HepG2 (cell line): ENCODE data around the gene TMEM198. TPM values are rescaled to one million over a fixed set of nuclear protein-coding genes. Genes with fewer than 3 reads are reported as not detected.
A peak's percentile ranks its signal among the peaks of the same experiment; 100 is the strongest.

Experiments used
- ARNTL ChIP-seq: sonication (generic); formaldehyde crosslinking; IDR thresholded peaks from 2 replicates; pipeline ENCODE4 v1.4.0; 2020; ENCODE audit warnings: mild to moderate bottlenecking, missing genetic modification reagents
- ATAD3A ChIP-seq: sonication (generic); formaldehyde crosslinking; IDR thresholded peaks from 2 replicates; pipeline ENCODE4 v1.4.0; 2020; ENCODE audit warnings: missing genetic modification reagents
- CC2D1A ChIP-seq: sonication (generic); formaldehyde crosslinking; IDR thresholded peaks from 2 replicates; pipeline ENCODE4 v1.8.1; 2023; ENCODE audit warnings: mild to moderate bottlenecking, missing genetic modification reagents
- DMAP1 ChIP-seq: IDR thresholded peaks from 2 replicates; pipeline ENCODE4 v1.6.1; 2016
- HMGA1 ChIP-seq: sonication (generic); formaldehyde crosslinking; conservative IDR thresholded peaks from 2 replicates; pipeline ENCODE4 v1.4.0; 2020; ENCODE audit warnings: missing genetic modification reagents
- MED8 ChIP-seq: sonication (generic); formaldehyde crosslinking; IDR thresholded peaks from 2 replicates; pipeline ENCODE4 v1.8.1; 2023; ENCODE audit warnings: mild to moderate bottlenecking, missing genetic modification reagents; ENCODE audit not compliant: insufficient replicate concordance
- PPARG ChIP-seq: conservative IDR thresholded peaks from 2 replicates; pipeline ENCODE4 v1.6.1; 2016; ENCODE audit warnings: missing biosample characterization, missing genetic modification reagents
- REL ChIP-seq: sonication (generic); formaldehyde crosslinking; conservative IDR thresholded peaks from 2 replicates; pipeline ENCODE4 v1.8.0; 2022; ENCODE audit warnings: mild to moderate bottlenecking, missing genetic modification reagents, moderate library complexity
- TSC22D2 ChIP-seq: sonication (generic); formaldehyde crosslinking; IDR thresholded peaks from 2 replicates; pipeline ENCODE4 v1.5.1; 2020; ENCODE audit warnings: missing genetic modification reagents, mild to moderate bottlenecking, borderline replicate concordance
- ZBTB42 ChIP-seq: sonication (generic); formaldehyde crosslinking; IDR thresholded peaks from 2 replicates; pipeline ENCODE4 v1.5.0; 2020; ENCODE audit warnings: mild to moderate bottlenecking, missing genetic modification reagents
- ZNF572 ChIP-seq: sonication (generic); formaldehyde crosslinking; IDR thresholded peaks from 2 replicates; pipeline ENCODE4 v1.5.1; 2020; ENCODE audit warnings: mild to moderate bottlenecking, missing genetic modification reagents
- ZNF614 ChIP-seq: IDR thresholded peaks from 2 replicates; pipeline ENCODE4 v1.6.1; 2018; ENCODE audit warnings: missing biosample characterization, missing genetic modification reagents, inconsistent platforms, borderline replicate concordance
- polyA plus RNA-seq, 8 experiments: library from polyadenylated mRNA; depleted of rRNA in 3 of 8; stranded (reverse) in 7 of 8; unstranded in 1 of 8; fragments of >200 nt; fragmentation: Illumina TruSeq in 4 of 8; extraction: Trizol in 4 of 8; gene quantifications; 2 replicates each; pipeline versions ENCODE4 v1.2.1 to v1.2.3, GENCODE V29; 2011 to 2016; ENCODE audit warnings: low read depth in 4 of 8, missing spikeins in 1 of 8, mixed read lengths in 1 of 8; ENCODE audit not compliant: insufficient read depth in 1 of 8
- total RNA-seq, 5 experiments: library from RNA; depleted of rRNA; stranded (reverse); fragments of >200 nt; fragmentation: Illumina TruSeq; extraction: Trizol; gene quantifications; 2 replicates each; pipeline ENCODE4 v1.2.3, GENCODE V29; 2016; ENCODE audit warnings: low read depth in 1 of 5
- TF ChIP-seq, protein P1 (sequence below), 2 experiments: fragments of 450-650 bp in 1 of 2; sonication (generic) in 1 of 2; formaldehyde crosslinking in 1 of 2; IDR thresholded peaks; 2 replicates each; pipeline versions ENCODE4 v1.6.1 to v1.8.0; 2016 to 2022; ENCODE audit warnings: antibody characterized with exemption in 1 of 2, mild to moderate bottlenecking in 1 of 2, missing genetic modification reagents in 1 of 2
- TF ChIP-seq, protein P2 (sequence below): fragments of 450-650 bp; IDR thresholded peaks from 2 replicates; pipeline ENCODE4 v1.6.1; 2017; ENCODE audit warnings: mild to moderate bottlenecking
- TF ChIP-seq, protein P3 (sequence below): sonication (generic); formaldehyde crosslinking; IDR thresholded peaks from 2 replicates; pipeline ENCODE4 v1.5.1; 2020; ENCODE audit warnings: mild to moderate bottlenecking, moderate library complexity, missing genetic modification reagents

The TMEM198 gene
- total and polyA plus RNA-seq, 2 of the 13 experiments (the other 11 are each of a cell fraction or from before 2014, with no cell fraction given) = 17.3 to 23.5 TPM

DNA sequence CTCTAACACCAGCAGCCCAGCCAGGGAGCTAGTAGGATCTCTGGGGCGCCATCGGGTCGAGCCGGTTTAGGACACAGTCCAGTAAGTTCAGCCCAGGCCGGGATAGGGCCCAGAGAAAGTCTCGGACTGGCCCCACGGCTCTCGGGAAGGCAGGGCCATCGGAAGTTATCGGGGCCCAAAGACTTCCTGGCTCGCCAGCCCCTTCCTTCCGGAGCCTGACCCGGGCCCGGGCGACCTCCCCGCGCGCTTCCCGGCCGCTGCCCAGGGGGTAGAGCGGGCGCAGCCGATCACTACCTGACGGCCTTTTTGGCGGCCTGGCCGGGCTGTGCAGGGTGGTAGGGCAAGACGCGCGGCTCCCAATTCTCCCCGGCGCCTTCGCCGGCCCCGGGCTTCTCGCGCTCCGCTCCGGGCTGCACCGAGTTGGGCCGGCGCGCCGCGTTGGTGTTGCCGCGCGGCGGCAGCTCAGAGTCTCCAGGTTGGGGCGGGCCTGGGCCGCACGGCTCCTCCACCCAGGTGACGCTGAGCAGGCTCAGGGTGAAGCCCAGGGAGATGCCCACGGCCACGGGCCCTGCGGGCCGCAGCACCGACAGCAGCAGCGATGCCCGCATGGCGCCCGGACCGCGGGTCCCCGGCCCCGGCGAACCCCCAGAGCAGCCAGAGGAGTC lies 765 bp upstream of the TMEM198 start (continued):
- TF ChIP-seq, protein P1, sequence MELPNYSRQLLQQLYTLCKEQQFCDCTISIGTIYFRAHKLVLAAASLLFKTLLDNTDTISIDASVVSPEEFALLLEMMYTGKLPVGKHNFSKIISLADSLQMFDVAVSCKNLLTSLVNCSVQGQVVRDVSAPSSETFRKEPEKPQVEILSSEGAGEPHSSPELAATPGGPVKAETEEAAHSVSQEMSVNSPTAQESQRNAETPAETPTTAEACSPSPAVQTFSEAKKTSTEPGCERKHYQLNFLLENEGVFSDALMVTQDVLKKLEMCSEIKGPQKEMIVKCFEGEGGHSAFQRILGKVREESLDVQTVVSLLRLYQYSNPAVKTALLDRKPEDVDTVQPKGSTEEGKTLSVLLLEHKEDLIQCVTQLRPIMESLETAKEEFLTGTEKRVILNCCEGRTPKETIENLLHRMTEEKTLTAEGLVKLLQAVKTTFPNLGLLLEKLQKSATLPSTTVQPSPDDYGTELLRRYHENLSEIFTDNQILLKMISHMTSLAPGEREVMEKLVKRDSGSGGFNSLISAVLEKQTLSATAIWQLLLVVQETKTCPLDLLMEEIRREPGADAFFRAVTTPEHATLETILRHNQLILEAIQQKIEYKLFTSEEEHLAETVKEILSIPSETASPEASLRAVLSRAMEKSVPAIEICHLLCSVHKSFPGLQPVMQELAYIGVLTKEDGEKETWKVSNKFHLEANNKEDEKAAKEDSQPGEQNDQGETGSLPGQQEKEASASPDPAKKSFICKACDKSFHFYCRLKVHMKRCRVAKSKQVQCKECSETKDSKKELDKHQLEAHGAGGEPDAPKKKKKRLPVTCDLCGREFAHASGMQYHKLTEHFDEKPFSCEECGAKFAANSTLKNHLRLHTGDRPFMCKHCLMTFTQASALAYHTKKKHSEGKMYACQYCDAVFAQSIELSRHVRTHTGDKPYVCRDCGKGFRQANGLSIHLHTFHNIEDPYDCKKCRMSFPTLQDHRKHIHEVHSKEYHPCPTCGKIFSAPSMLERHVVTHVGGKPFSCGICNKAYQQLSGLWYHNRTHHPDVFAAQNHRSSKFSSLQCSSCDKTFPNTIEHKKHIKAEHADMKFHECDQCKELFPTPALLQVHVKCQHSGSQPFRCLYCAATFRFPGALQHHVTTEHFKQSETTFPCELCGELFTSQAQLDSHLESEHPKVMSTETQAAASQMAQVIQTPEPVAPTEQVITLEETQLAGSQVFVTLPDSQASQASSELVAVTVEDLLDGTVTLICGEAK (IDR thresholded peaks at IDR 0.05) = no peak
- TF ChIP-seq, protein P1 (CRISPR knock-in tag; IDR thresholded peaks at IDR 0.05) = peak; percentile 50; the same call in 1 of the 2 replicates
- TF ChIP-seq, protein P2, sequence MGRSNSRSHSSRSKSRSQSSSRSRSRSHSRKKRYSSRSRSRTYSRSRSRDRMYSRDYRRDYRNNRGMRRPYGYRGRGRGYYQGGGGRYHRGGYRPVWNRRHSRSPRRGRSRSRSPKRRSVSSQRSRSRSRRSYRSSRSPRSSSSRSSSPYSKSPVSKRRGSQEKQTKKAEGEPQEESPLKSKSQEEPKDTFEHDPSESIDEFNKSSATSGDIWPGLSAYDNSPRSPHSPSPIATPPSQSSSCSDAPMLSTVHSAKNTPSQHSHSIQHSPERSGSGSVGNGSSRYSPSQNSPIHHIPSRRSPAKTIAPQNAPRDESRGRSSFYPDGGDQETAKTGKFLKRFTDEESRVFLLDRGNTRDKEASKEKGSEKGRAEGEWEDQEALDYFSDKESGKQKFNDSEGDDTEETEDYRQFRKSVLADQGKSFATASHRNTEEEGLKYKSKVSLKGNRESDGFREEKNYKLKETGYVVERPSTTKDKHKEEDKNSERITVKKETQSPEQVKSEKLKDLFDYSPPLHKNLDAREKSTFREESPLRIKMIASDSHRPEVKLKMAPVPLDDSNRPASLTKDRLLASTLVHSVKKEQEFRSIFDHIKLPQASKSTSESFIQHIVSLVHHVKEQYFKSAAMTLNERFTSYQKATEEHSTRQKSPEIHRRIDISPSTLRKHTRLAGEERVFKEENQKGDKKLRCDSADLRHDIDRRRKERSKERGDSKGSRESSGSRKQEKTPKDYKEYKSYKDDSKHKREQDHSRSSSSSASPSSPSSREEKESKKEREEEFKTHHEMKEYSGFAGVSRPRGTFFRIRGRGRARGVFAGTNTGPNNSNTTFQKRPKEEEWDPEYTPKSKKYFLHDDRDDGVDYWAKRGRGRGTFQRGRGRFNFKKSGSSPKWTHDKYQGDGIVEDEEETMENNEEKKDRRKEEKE = no peak
- TF ChIP-seq ATAD3A (no peak), ZNF572 (no peak), TSC22D2 (0 out of 2 replicates have a peak, but pooled peaks have one; percentile 15), REL (CRISPR knock-in tag) (no peak), CC2D1A (CRISPR knock-in tag) (no peak), HMGA1 (no peak), MED8 (CRISPR knock-in tag) (no peak), DMAP1 (CRISPR knock-in tag) (no peak), ZNF614 (no peak), ZBTB42 (CRISPR knock-in tag) (0 out of 2 replicates have a peak, but pooled peaks have one; percentile 0), PPARG (CRISPR knock-in tag) (0 out of 2 replicates have a peak, but pooled peaks have one; percentile 35), ARNTL (CRISPR knock-in tag) (no peak)
- TF ChIP-seq, protein P3, sequence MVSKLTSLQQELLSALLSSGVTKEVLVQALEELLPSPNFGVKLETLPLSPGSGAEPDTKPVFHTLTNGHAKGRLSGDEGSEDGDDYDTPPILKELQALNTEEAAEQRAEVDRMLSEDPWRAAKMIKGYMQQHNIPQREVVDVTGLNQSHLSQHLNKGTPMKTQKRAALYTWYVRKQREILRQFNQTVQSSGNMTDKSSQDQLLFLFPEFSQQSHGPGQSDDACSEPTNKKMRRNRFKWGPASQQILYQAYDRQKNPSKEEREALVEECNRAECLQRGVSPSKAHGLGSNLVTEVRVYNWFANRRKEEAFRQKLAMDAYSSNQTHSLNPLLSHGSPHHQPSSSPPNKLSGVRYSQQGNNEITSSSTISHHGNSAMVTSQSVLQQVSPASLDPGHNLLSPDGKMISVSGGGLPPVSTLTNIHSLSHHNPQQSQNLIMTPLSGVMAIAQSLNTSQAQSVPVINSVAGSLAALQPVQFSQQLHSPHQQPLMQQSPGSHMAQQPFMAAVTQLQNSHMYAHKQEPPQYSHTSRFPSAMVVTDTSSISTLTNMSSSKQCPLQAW (CRISPR knock-in tag) = no peak
